Neural progenitor cell (in vitro differentiated cells): ENCODE results near the gene RBMS1. TPM values are rescaled to one million over a fixed set of nuclear protein-coding genes. Genes with fewer than 3 reads are reported as not detected.
A peak's percentile ranks its signal among the peaks of the same experiment; 100 is the strongest.

ENCODE experiments used
- DNase-seq: peaks from one replicate; pipeline ENCODE4 v3.0.0-alpha.2; 2016; ENCODE audit warnings: low spot score
- H2AFZ ChIP-seq: fragments of 200-600 bp; sonication (generic); replicated peaks from 2 replicates; pipeline ENCODE4 v1.6.1; 2016; ENCODE audit warnings: antibody characterized with exemption
- H3F3A ChIP-seq: fragments of 200-600 bp; sonication (generic); 2 replicates; pipeline ENCODE4 v1.6.1; 2016; ENCODE audit warnings: antibody characterized with exemption, low read depth
- H3K27ac ChIP-seq: fragments of 200-600 bp; sonication (generic); 2 replicates; pipeline ENCODE4 v1.5.1; 2016; ENCODE audit warnings: mild to moderate bottlenecking
- H3K27me3 ChIP-seq: fragments of 200-600 bp; sonication (generic); 2 replicates; pipeline ENCODE4 v1.6.1; 2016; ENCODE audit warnings: mild to moderate bottlenecking, moderate library complexity
- H3K36me3 ChIP-seq: fragments of 200-600 bp; sonication (generic); 2 replicates; pipeline ENCODE4 v1.5.1; 2016
- H3K4me1 ChIP-seq: fragments of 200-600 bp; sonication (generic); 2 replicates; pipeline ENCODE4 v1.6.1; 2016; ENCODE audit warnings: mixed run types
- H3K4me2 ChIP-seq: fragments of 200-600 bp; sonication (generic); 2 replicates; pipeline ENCODE4 v1.6.1; 2016
- H3K4me3 ChIP-seq: fragments of 200-600 bp; sonication (generic); 2 replicates; pipeline ENCODE4 v1.5.1; 2016
- H3K79me2 ChIP-seq: fragments of 200-600 bp; sonication (generic); 2 replicates; pipeline ENCODE4 v1.6.1; 2016; ENCODE audit warnings: low read depth
- H3K9ac ChIP-seq: fragments of 200-600 bp; sonication (generic); 2 replicates; pipeline ENCODE4 v1.6.1; 2016
- H3K9me3 ChIP-seq: fragments of 200-600 bp; sonication (generic); 2 replicates; pipeline ENCODE4 v1.5.1; 2016; ENCODE audit warnings: low read depth
- H4K20me1 ChIP-seq: fragments of 200-600 bp; sonication (generic); 2 replicates; pipeline ENCODE4 v1.6.1; 2016; ENCODE audit warnings: low read depth
- H3K27ac Mint-ChIP-seq: 3 replicates; pipeline ENCODE4 v1.8.0; 2021; ENCODE audit warnings: mixed read lengths
- H3K27me3 Mint-ChIP-seq: 2 replicates; pipeline ENCODE4 v1.8.0; 2022; ENCODE audit warnings: low read depth, mild to moderate bottlenecking, inconsistent platforms, moderate library complexity, mixed read lengths; ENCODE audit not compliant: insufficient read depth
- H3K36me3 Mint-ChIP-seq: 3 replicates; pipeline ENCODE4 v1.8.0; 2021; ENCODE audit warnings: mixed read lengths
- H3K4me1 Mint-ChIP-seq: 3 replicates; pipeline ENCODE4 v1.8.0; 2021; ENCODE audit warnings: mixed read lengths
- H3K4me3 Mint-ChIP-seq: 3 replicates; pipeline ENCODE4 v1.8.0; 2021; ENCODE audit warnings: mild to moderate bottlenecking, moderate library complexity, mixed read lengths
- H3K9me3 Mint-ChIP-seq: 3 replicates; pipeline ENCODE4 v1.8.0; 2020; ENCODE audit warnings: mixed read lengths
- EZH2 ChIP-seq: fragments of 200-600 bp; sonication (generic); IDR thresholded peaks from 2 replicates; pipeline ENCODE4 v1.6.1; 2017; ENCODE audit warnings: antibody characterized with exemption, mild to moderate bottlenecking, moderate library complexity
- EZH2phosphoT487 ChIP-seq: fragments of 200-600 bp; sonication (generic); IDR thresholded peaks from 2 replicates; pipeline ENCODE4 v1.6.1; 2017; ENCODE audit warnings: antibody characterized with exemption
- total RNA-seq: library from RNA; depleted of rRNA; stranded (reverse); fragments of >200 nt; gene quantifications from 2 replicates; pipeline ENCODE4 v1.2.3, GENCODE V29; 2015; ENCODE audit warnings: low replicate concordance
- TF ChIP-seq, protein P1 (sequence below): fragments of 200-600 bp; sonication (generic); IDR thresholded peaks from 2 replicates; pipeline ENCODE4 v1.5.1; 2017; ENCODE audit warnings: antibody characterized with exemption, mild to moderate bottlenecking

RBMS1 gene
- total RNA-seq, 1 donor from 2014 or later: 101 TPM

DNA sequence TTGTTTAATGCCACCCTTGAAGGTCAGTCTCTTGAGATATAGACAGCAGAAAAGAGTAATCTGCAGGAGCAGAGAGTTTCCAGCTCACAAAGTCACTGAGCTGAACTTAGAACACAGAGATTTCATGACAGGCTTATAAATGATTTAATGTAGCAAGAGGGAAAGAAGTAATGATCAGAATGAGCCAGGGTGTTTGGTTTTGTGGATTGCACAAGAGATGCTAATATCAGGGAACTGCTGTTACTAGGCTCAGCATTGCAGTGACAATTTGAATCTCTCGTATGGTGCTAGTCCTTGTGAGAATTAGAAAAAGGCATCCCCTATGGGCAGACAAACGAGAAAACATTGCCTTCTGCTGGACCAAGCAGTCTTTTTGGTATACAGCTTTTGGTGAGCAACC lies 231.9 kb downstream of the RBMS1 start:
- Mint-ChIP-seq H3K4me1 (peaks cover 12% of the 10 kb centered on the region), H3K36me3 (no peaks in the 10 kb centered on the region), H3K9me3 (peaks cover 2% of the 10 kb centered on the region), H3K4me3 (no peak overlapping the region), H3K27ac (no peak overlapping the region), H3K27me3 (peaks cover 9% of the 10 kb centered on the region)
- no peak overlapping the region for H3K9ac ChIP-seq
- H3K36me3 ChIP-seq: no peaks in the 10 kb centered on the region
- no peaks in the 10 kb centered on the region for H3K79me2 ChIP-seq
- H2AFZ ChIP-seq: no peak overlapping the region
- H3K4me2 ChIP-seq: no peak overlapping the region
- H3K27ac ChIP-seq: no peak overlapping the region
- H3K9me3 ChIP-seq: no peaks in the 10 kb centered on the region
- H3F3A ChIP-seq: no peaks in the 10 kb centered on the region
- H3K27me3 ChIP-seq: no peaks in the 10 kb centered on the region
- H3K4me3 ChIP-seq: no peak overlapping the region
- no peak for DNase-seq
- TF ChIP-seq EZH2phosphoT487 (no peak), EZH2 (no peak)
- TF ChIP-seq, protein P1, sequence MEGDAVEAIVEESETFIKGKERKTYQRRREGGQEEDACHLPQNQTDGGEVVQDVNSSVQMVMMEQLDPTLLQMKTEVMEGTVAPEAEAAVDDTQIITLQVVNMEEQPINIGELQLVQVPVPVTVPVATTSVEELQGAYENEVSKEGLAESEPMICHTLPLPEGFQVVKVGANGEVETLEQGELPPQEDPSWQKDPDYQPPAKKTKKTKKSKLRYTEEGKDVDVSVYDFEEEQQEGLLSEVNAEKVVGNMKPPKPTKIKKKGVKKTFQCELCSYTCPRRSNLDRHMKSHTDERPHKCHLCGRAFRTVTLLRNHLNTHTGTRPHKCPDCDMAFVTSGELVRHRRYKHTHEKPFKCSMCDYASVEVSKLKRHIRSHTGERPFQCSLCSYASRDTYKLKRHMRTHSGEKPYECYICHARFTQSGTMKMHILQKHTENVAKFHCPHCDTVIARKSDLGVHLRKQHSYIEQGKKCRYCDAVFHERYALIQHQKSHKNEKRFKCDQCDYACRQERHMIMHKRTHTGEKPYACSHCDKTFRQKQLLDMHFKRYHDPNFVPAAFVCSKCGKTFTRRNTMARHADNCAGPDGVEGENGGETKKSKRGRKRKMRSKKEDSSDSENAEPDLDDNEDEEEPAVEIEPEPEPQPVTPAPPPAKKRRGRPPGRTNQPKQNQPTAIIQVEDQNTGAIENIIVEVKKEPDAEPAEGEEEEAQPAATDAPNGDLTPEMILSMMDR: no peak
- H4K20me1 ChIP-seq: no peaks in the 10 kb centered on the region
- no peaks in the 10 kb centered on the region for H3K4me1 ChIP-seq

DNA sequence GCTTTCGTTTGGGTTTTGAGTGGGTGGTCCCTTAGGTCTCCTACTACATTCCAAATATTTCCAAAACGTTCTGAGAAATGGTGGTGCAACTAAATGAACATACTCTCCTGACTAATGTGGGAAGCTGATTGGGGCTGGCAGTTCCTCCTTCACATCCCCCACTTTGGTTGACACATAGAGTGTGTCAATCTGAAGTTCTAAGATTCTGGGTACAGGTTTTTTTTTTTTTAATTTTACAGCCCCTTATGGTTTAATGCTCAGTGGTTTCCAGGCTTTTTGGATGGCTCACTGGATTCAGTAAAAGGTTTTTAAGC lies 235.2 kb downstream of the RBMS1 start:
- H3K9ac ChIP-seq: no peak overlapping the region
- H4K20me1 ChIP-seq: no peaks in the 10 kb centered on the region
- no peaks in the 10 kb centered on the region for H3K36me3 Mint-ChIP-seq
- H3K4me1 Mint-ChIP-seq: peaks cover 16% of the 10 kb centered on the region
- no peaks in the 10 kb centered on the region for H3K79me2 ChIP-seq
- H2AFZ ChIP-seq: no peak overlapping the region
- H3K9me3 ChIP-seq: no peaks in the 10 kb centered on the region
- no peaks in the 10 kb centered on the region for H3K4me1 ChIP-seq
- no peaks in the 10 kb centered on the region for H3K36me3 ChIP-seq
- TF ChIP-seq, protein P1: no peak
- no peak for TF ChIP-seq EZH2
- TF ChIP-seq EZH2phosphoT487: no peak
- no peaks in the 10 kb centered on the region for H3F3A ChIP-seq
- H3K27me3 ChIP-seq: no peaks in the 10 kb centered on the region
- peaks cover 4% of the 10 kb centered on the region for H3K9me3 Mint-ChIP-seq
- no peak overlapping the region for H3K4me3 Mint-ChIP-seq
- no peak overlapping the region for H3K4me3 ChIP-seq
- H3K27ac Mint-ChIP-seq: no peak overlapping the region
- H3K27ac ChIP-seq: no peak overlapping the region
- no peak overlapping the region for H3K4me2 ChIP-seq
- no peak for DNase-seq
- peaks cover 6% of the 10 kb centered on the region for H3K27me3 Mint-ChIP-seq

- Histone ChIP-seq H3F3A (no peaks in the 10 kb centered on the region), H3K9ac (no peak overlapping the region), H3K4me3 (no peak overlapping the region), H3K27ac (no peak overlapping the region), H3K79me2 (no peaks in the 10 kb centered on the region), H3K4me1 (no peaks in the 10 kb centered on the region), H3K27me3 (no peaks in the 10 kb centered on the region), H2AFZ (peak overlapping the region; percentile 54), H3K9me3 (no peaks in the 10 kb centered on the region), H4K20me1 (no peaks in the 10 kb centered on the region), H3K4me2 (no peak overlapping the region), H3K36me3 (no peaks in the 10 kb centered on the region)
- no peak for DNase-seq
- Mint-ChIP-seq H3K36me3 (no peaks in the 10 kb centered on the region), H3K4me1 (peaks cover 16% of the 10 kb centered on the region), H3K27ac (no peak overlapping the region), H3K27me3 (peaks cover 6% of the 10 kb centered on the region), H3K9me3 (peaks cover 4% of the 10 kb centered on the region), H3K4me3 (no peak overlapping the region)
- TF ChIP-seq, protein P1: no peak
- TF ChIP-seq EZH2: no peak
- no peak for TF ChIP-seq EZH2phosphoT487
These were observed 235.7 kb downstream of the RBMS1 start for GRCh38 chr2:160257743-160258491.
